Right lobe of liver (tissue), 4 donors: Measurements from ENCODE around the gene S100A16.

Source experiments
- CTCF ChIP-seq, 4 donors: fragments of 200-600 bp in 3 of 4; fragments of 450-650 bp in 1 of 4; IDR thresholded peaks; one replicate each; pipeline versions ENCODE4 v1.5.1 to v1.8.0; 2016 to 2022; ENCODE audit warnings: antibody characterized with exemption in 4 of 4, mild to moderate bottlenecking in 2 of 4
- POLR2A ChIP-seq: fragments of 450-650 bp; IDR thresholded peaks from one replicate; pipeline ENCODE4 v1.6.1; 2017; ENCODE audit warnings: antibody characterized with exemption, mild to moderate bottlenecking
- donor health status: DM: no; HTN: no; CAD: no.
- donor health status: DM: no; HTN: no; CAD: no.
- donor health status: DM: no; HTN: yes; CAD: no.

- TF ChIP-seq CTCF (IDR thresholded peaks at IDR 0.05): no peak
- TF ChIP-seq POLR2A: no peak
Observed at GRCh38 chr1:153648000-153648643, 35.2 kb upstream of the S100A16 start.
